Ishikawa (cell line): Measurements from ENCODE around the gene RSBN1.

ENCODE experiments used
- CEBPB ChIP-seq: IDR thresholded peaks from 2 replicates; pipeline ENCODE4 v1.6.1; 2012
- EP300 ChIP-seq: IDR thresholded peaks from 2 replicates; pipeline ENCODE4 v1.6.1; 2012; ENCODE audit warnings: borderline replicate concordance
- FOXM1 ChIP-seq: IDR thresholded peaks from 2 replicates; pipeline ENCODE4 v1.6.1; 2012; ENCODE audit warnings: low read depth, borderline replicate concordance
- MAX ChIP-seq: IDR thresholded peaks from 2 replicates; pipeline ENCODE4 v1.6.1; 2012
- NFIC ChIP-seq: IDR thresholded peaks from 2 replicates; pipeline ENCODE4 v1.6.1; 2012
- RAD21 ChIP-seq: IDR thresholded peaks from 2 replicates; pipeline ENCODE4 v1.6.1; 2012; ENCODE audit warnings: low read depth
- REST ChIP-seq: IDR thresholded peaks from 2 replicates; pipeline ENCODE4 v1.6.1; 2012; ENCODE audit warnings: low read depth, mild to moderate bottlenecking
- TCF12 ChIP-seq: IDR thresholded peaks from 2 replicates; pipeline ENCODE4 v1.6.1; 2012; ENCODE audit warnings: low read depth

GRCh38 chr1:113818578-113818977 lies 6.3 kb upstream of the RSBN1 start:
- no peak for TF ChIP-seq NFIC
- no peak for TF ChIP-seq MAX
- TF ChIP-seq EP300, result no peak
- no peak for TF ChIP-seq TCF12
- TF ChIP-seq FOXM1, result no peak
- no peak for TF ChIP-seq RAD21
- no peak for TF ChIP-seq REST
- no peak for TF ChIP-seq CEBPB
